Measurements from ENCODE around the gene GMPR2. TPM values are rescaled to one million over a fixed set of nuclear protein-coding genes. Genes with fewer than 3 reads are reported as not detected.

GMPR2 gene
- total RNA-seq, 1 donor: 87.7 TPM

DNA sequence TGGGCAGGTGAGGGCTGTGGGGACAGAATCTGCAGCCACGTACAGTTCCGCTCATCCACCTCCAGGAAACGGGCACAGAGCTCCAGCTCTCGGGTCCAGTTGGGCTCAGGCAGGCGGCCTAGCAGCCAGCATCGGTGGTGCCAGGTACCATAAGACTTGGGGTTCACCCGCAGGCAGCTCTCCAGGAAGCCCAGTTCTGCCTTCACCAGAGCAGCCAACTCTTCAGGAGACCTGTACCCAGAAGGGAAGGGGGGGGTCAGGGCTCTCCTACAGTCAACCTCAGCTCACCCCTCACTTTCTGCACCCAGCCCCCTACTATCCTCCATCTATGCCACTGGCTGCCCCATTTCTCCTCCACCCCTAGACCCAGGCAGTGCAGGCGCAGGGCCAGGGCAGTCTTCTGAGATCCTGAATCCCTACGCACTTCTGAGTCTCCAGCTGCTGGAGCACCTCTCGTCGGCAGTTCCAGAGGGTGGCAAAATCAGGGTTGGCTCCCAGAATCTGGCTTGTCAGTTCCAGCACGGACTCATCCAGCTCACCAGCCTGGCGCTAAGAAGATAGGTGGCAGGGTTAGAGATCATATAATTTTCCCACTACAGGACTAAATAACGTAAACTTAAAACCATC lies 37.3 kb downstream of the GMPR2 start:
- DNase-seq (ENCODE audit: low read depth): no peak
- no peak overlapping the region for H3K4me3 ChIP-seq (ENCODE audit: low read depth, low read length)
- TF ChIP-seq, protein P1, sequence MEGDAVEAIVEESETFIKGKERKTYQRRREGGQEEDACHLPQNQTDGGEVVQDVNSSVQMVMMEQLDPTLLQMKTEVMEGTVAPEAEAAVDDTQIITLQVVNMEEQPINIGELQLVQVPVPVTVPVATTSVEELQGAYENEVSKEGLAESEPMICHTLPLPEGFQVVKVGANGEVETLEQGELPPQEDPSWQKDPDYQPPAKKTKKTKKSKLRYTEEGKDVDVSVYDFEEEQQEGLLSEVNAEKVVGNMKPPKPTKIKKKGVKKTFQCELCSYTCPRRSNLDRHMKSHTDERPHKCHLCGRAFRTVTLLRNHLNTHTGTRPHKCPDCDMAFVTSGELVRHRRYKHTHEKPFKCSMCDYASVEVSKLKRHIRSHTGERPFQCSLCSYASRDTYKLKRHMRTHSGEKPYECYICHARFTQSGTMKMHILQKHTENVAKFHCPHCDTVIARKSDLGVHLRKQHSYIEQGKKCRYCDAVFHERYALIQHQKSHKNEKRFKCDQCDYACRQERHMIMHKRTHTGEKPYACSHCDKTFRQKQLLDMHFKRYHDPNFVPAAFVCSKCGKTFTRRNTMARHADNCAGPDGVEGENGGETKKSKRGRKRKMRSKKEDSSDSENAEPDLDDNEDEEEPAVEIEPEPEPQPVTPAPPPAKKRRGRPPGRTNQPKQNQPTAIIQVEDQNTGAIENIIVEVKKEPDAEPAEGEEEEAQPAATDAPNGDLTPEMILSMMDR (IDR thresholded peaks at IDR 0.05; ENCODE audit: insufficient read depth, low read depth, low read length): no peak

DNA sequence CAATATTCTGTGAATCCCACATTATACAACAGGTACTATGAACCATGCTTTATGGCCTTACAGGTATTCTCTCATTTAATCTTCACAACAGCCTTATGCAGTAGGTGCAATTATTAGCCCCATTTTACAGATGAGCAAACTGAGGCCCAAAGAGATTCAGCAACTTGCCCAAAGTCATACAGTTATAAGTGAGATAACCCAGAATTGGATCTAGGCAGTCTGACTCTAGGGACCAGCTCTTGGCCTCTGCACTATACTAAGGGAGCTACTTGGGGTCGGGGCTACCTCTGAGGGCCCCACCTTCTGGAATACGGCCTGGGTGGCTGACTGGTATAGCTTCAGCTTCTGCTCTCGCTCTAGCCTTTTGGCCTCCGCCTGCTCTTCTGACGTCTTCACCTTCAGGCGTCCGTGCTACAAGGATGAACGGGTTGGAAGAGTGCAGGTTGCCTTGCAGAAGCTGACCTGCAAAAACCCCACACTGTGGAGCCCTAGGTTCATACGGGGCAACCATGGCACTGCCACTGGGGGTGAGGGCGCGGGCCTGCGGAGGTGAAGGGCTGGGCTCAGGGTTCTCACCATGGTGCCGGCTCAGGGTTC lies 37.9 kb downstream of the GMPR2 start:
- H3K4me3 ChIP-seq (ENCODE audit: low read depth, low read length): peak overlapping the region; percentile 95
- DNase-seq (ENCODE audit: low read depth): no peak

DNA sequence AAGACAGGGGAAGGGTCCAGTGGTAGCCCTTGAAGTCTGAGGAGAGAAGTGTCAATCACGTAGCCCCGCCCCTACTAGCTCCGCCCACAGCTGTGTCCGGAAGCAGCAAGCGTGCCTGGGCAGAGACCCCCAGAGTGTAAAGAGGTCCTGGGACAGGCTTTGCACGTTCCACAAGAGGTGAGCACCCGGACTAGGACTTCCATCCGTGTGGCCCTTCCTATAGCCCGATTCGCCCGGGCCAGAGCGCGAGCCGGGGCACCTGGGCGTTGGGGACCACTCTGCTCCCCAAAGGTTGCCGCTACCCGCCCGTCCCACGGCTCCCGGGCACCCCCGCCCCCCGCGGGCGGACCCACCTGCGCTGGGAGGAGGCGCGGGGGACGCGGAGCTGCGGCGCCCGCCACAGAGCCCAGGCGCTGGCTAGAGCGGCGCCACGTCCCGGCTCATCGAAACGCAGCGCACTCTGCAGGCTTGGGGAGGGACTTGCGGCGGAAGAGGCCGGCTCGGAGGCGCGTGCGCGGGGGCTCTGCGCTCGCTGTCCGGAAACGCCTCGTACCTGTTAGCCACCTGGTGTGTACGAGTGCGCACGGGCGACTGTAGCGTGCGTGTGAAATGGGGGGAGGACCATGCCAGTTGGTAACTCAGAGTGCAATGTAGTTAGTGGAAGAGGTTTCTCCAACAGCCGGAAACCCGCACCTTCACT lies 38.6 kb downstream of the GMPR2 start, which contains the start of gene RABGGTA:
RABGGTA (minus strand) TSS at position 464 of the 700 bp plus-strand sequence. CDS start 482 bp downstream, outside the sequence.
- TF ChIP-seq, protein P1 (IDR thresholded peaks at IDR 0.05; ENCODE audit: insufficient read depth, low read depth, low read length): peak; percentile 60
- peak within 1 kb of the TSS; percentile 95 for H3K4me3 ChIP-seq (ENCODE audit: low read depth, low read length)
- peak; percentile 83 for DNase-seq (ENCODE audit: low read depth)

More for the DNA sequence above, 37.9 kb downstream of the GMPR2 start:
- TF ChIP-seq, protein P1 (IDR thresholded peaks at IDR 0.05; ENCODE audit: insufficient read depth, low read depth, low read length): no peak

DNA sequence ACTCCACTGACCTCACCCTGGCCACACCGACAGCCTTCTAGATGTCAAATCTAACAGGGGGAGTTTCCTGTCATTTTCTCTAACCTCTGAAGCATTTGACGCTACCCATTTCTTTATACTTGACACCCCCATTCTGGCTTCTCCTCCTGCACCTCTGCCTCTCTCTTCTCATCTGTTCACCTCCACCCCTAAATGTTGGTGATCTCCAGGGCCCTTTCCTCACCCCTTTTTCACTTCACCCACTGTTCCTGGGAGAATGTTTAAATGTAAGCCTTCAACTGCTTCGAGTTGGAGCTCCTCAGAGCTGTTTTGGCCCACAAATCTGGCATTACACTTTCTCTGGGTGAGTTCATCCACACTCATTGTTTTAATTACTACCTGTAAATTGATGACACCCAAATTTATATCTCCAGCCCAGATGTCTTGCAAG lies 39.1 kb downstream of the GMPR2 start:
- DNase-seq (ENCODE audit: low read depth): no peak
- H3K4me3 ChIP-seq (ENCODE audit: low read depth, low read length): peak overlapping the region; percentile 95
- TF ChIP-seq, protein P1 (IDR thresholded peaks at IDR 0.05; ENCODE audit: insufficient read depth, low read depth, low read length): no peak

DNA sequence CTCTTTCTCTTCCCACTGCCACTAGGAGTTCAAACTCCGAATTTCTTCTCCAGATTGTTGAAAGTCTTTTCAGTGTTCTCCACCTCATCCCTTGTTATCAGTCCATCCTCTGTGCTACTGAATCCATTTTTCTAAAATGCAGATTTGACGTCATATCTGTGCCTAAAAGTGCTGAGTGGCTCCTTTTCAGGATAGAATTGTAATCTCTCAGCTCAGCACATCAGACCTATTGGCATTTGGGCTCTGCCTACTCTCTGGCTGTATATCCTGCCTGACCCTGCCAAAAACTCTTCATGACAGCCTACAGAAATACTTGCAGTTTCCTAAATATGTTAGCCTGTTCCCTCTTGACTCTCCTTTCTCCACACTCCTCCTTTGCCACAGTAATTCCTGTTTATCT lies 39.7 kb downstream of the GMPR2 start:
- TF ChIP-seq, protein P1 (IDR thresholded peaks at IDR 0.05; ENCODE audit: insufficient read depth, low read depth, low read length): no peak
- no peak overlapping the region for H3K4me3 ChIP-seq (ENCODE audit: low read depth, low read length)
- no peak for DNase-seq (ENCODE audit: low read depth)

DNA sequence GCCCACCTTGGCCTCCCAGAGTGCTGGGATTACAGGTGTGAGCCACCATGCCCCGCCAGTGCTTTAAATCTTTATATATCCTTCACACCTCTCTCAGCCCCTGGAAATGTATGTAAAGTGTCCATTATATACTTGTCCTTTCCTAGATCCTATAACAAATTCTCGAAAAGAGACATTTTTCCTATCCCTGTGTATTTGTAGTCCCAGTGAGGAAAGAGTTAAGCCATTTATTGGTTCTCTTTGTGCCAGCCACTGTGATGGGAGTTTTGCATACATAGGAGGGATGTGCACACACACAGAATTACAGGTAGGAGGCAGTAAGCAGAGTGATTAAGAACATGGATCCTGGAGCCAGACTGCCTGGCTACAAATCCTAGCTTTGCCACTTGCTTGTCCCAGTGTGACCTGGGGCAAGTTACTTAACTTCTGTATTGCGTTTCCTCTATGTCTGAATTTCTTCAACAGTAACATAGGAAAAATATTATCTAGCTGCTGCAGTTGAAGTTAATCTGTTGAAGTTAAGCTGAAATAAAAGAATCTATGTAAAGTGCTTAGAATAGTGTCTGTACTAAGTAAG lies 40.8 kb downstream of the GMPR2 start:
- TF ChIP-seq, protein P1 (IDR thresholded peaks at IDR 0.05; ENCODE audit: insufficient read depth, low read depth, low read length): no peak
- no peak for DNase-seq (ENCODE audit: low read depth)

More for the DNA sequence above, 40.8 kb downstream of the GMPR2 start:
- no peak overlapping the region for H3K4me3 ChIP-seq (ENCODE audit: low read depth, low read length)

Measured in fibroblast of villous mesenchyme (primary cell).